C4-2B (cell line): Measurements from ENCODE around the gene FAM184A.

Experiments
- ZFX ChIP-seq: fragments of 450-650 bp; IDR thresholded peaks from 2 replicates; pipeline ENCODE4 v1.6.1; 2017
- TF ChIP-seq, protein P1 (sequence below): fragments of 450-650 bp; conservative IDR thresholded peaks from 2 replicates; pipeline ENCODE4 v1.5.1; 2017; ENCODE audit warnings: mild to moderate bottlenecking

DNA sequence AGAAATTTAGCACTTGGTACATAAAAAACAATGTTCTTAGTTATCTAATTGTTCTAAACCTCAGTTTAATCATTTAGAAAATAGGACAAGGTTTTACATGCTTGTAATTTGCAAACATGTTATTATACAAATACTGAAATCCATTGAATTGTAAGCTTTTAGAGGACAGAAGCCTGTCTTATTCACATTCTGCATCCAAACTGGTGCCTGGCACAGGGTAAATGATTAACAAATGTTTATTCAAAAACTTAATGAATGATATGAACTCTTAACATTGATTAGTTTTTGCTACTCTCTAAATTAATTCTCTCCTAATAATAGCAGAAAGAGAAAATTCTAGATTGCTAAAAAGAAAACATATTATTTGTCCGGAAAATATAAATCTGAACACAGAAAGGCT is 85.1 kb downstream of the FAM184A start:
- TF ChIP-seq, protein P1, sequence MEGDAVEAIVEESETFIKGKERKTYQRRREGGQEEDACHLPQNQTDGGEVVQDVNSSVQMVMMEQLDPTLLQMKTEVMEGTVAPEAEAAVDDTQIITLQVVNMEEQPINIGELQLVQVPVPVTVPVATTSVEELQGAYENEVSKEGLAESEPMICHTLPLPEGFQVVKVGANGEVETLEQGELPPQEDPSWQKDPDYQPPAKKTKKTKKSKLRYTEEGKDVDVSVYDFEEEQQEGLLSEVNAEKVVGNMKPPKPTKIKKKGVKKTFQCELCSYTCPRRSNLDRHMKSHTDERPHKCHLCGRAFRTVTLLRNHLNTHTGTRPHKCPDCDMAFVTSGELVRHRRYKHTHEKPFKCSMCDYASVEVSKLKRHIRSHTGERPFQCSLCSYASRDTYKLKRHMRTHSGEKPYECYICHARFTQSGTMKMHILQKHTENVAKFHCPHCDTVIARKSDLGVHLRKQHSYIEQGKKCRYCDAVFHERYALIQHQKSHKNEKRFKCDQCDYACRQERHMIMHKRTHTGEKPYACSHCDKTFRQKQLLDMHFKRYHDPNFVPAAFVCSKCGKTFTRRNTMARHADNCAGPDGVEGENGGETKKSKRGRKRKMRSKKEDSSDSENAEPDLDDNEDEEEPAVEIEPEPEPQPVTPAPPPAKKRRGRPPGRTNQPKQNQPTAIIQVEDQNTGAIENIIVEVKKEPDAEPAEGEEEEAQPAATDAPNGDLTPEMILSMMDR: no peak
- no peak for TF ChIP-seq ZFX
